Activated naive CD4-positive, alpha-beta T cell treated with anti-CD3 and anti-CD28 coated beads for 36 hours (primary cell): ENCODE data around the gene DNAJC1. TPM values are rescaled to one million over a fixed set of nuclear protein-coding genes. Genes with fewer than 3 reads are reported as not detected.

ENCODE experiments used
- CTCF ChIA-PET: fragments of 350-600 bp; sonication (Branson Sonifier 250); formaldehyde crosslinking; loops from one replicate; lab custom pipeline; 2021; ENCODE audit warnings: antibody characterized with exemption; lab: Charles Lee
- DNase-seq: peaks from one replicate; pipeline ENCODE4 v3.0.0-alpha.2; 2020
- H3K27ac Mint-ChIP-seq: one replicate; pipeline ENCODE4 v1.8.0; 2021; ENCODE audit warnings: mild to moderate bottlenecking, mixed read lengths
- H3K27me3 Mint-ChIP-seq: one replicate; pipeline ENCODE4 v1.8.0; 2021; ENCODE audit warnings: low read depth, mixed read lengths
- H3K36me3 Mint-ChIP-seq: one replicate; pipeline ENCODE4 v1.8.0; 2021; ENCODE audit warnings: low read depth, mixed read lengths
- H3K4me1 Mint-ChIP-seq: one replicate; pipeline ENCODE4 v1.8.0; 2021; ENCODE audit warnings: low read depth, mixed read lengths
- H3K4me3 Mint-ChIP-seq: one replicate; pipeline ENCODE4 v1.8.0; 2021; ENCODE audit warnings: mild to moderate bottlenecking, moderate library complexity, mixed read lengths
- H3K9me3 Mint-ChIP-seq: one replicate; pipeline ENCODE4 v1.8.0; 2021; ENCODE audit warnings: mixed read lengths
- intact Hi-C: fragments of 100-400 bp; cut with micrococcal nuclease; formaldehyde crosslinking; loops from one replicate; pipeline ENCODE4 v1.15.1; 2023
- total RNA-seq, 2 experiments: library from RNA; stranded (reverse); gene quantifications; one replicate each; pipeline ENCODE4 v1.2.3, GENCODE V29; 2021

DNAJC1 gene
- total RNA-seq, 2 experiments from 2014 or later = 18.0 to 18.8 TPM

DNA sequence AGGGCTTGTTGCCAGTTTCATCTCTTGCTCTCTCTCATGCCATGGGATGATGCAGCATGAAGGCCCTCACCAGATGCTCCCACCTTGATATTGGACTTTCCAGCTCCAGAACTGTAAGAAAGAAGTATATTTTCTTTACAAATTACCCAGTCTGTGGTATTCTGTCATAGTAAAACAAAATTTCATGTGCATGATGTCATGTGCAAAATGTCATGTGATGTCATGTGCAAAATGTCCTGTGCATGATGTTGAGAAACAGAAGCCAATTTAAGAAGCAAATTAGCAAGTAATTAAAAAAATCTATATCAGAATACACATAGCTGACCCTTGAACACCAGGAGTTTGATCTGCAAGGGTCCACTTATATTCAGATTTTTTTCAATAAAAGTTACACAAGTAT is 56.6 kb downstream of the DNAJC1 start:
- H3K4me3 Mint-ChIP-seq = no peak overlapping the region
- intact Hi-C loops = no loop called here
- peaks cover 8% of the 10 kb centered on the region for H3K4me1 Mint-ChIP-seq
- H3K9me3 Mint-ChIP-seq = no peaks in the 10 kb centered on the region
- H3K27ac Mint-ChIP-seq = no peak overlapping the region
- CTCF ChIA-PET = no interaction called here
- H3K27me3 Mint-ChIP-seq = no peaks in the 10 kb centered on the region
- H3K36me3 Mint-ChIP-seq = no peaks in the 10 kb centered on the region
- DNase-seq = no peak

DNA sequence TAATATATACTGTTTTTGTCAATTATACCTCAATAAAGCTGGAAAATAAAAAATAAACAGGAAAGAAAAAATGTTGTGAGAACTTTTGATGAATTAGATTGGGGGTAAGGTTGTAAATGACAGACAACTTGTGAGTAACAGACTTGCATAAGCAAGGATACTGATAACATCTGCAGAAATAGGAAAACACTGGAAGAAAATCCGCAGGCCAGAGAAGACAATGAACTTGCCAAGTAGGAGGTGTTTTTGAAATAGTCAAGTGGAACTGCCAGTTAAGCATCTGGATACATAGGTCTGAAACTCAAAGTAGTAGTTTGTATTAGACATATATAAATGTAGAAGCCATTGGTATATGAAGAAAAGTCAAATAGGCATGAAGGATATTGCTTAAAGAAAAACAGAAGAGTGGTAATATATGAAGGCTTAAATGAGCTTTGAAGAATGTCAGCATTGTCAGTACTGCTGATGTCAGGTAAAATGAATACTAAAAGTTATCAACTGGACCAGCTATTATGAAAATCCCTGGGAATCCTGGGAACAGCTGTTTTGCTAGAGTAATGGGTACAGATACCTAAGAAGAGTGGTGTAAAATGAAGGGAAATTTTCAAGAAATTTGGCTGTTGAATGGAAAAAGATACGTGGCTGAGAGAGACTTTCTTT is 58.7 kb downstream of the DNAJC1 start:
- DNase-seq = no peak
- Mint-ChIP-seq H3K9me3 (no peaks in the 10 kb centered on the region), H3K27me3 (no peaks in the 10 kb centered on the region), H3K4me3 (no peak overlapping the region), H3K27ac (no peak overlapping the region), H3K4me1 (peaks cover 8% of the 10 kb centered on the region), H3K36me3 (no peaks in the 10 kb centered on the region)
- CTCF ChIA-PET = interaction anchor here (0.6 to 0.7 kb wide), 2 partner anchors 11 to 790 kb away, joined by 4 read pairs; no protein-coding TSS in a partner anchor
- intact Hi-C loops = no loop called here

DNA sequence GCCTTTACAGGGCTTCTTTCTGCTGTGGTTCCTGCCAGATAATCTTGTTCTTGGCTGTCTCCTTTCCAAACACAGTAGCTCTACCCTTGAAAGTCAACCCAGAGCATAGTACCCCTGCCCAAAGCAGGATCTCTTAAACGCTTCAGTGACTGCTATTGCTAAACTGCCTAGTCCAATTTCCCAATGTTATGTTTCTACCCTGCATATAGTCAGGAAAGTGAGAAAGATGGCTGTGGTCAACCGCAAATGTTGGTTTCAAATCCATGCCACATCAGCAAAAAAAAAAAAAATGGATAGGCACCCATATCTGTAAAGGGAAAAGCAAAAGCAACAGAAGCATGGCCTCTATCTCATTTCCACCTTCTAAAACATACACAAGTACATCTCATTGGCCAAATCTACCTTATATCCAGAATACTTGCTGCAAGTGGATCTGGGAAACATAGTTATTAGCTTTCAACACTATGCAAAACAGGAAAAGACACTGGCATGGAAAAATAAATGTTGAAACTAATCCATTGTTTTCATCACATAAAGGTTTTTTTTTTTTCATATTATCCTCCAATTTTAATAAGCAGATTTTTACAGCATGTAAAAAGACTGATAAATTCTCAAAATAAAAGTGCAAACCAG is 59.8 kb downstream of the DNAJC1 start:
- Mint-ChIP-seq H3K4me3 (no peak overlapping the region), H3K27me3 (no peaks in the 10 kb centered on the region)
- intact Hi-C loops = no loop called here

DNA sequence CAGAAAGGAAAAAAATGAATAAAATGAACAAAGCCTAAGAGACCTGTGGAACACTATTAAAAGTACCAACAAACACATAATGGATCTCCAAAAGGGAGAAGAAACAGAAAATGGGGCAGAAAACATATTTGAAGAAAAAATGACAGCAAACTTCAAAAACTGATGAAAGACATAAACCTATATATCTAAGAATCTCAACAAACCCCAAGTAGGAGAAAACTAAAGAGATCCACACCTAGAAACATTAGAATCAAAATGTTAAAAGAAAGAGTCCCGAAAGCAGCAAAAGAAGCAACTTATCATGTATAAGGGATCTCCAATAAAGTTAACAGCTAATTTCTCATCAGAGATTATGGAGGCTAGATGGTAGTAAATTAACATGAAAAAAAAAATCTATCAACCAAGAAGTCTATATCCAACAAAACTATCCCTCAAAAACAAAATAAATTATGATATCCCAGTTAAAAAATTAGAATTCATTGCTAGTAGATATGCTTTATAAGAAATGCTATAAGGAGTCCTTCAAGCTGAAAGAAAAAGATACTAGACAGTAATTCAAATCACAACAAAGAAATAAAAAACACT is 68.0 kb downstream of the DNAJC1 start:
- DNase-seq = no peak
- CTCF ChIA-PET = no interaction called here
- intact Hi-C loops = no loop called here
- Mint-ChIP-seq H3K36me3 (peaks cover 16% of the 10 kb centered on the region), H3K27me3 (no peaks in the 10 kb centered on the region), H3K9me3 (peaks cover 11% of the 10 kb centered on the region), H3K4me3 (no peak overlapping the region), H3K4me1 (no peaks in the 10 kb centered on the region), H3K27ac (no peak overlapping the region)

More for the DNA sequence above, 59.8 kb downstream of the DNAJC1 start:
- H3K9me3 Mint-ChIP-seq = no peaks in the 10 kb centered on the region
- H3K27ac Mint-ChIP-seq = no peak overlapping the region
- CTCF ChIA-PET = interaction anchor here (0.7 kb wide), 1 partner anchor 55 kb away, joined by 4 read pairs; no protein-coding TSS in a partner anchor
- H3K4me1 Mint-ChIP-seq = peaks cover 8% of the 10 kb centered on the region
- H3K36me3 Mint-ChIP-seq = peaks cover 5% of the 10 kb centered on the region
- DNase-seq = no peak

DNA sequence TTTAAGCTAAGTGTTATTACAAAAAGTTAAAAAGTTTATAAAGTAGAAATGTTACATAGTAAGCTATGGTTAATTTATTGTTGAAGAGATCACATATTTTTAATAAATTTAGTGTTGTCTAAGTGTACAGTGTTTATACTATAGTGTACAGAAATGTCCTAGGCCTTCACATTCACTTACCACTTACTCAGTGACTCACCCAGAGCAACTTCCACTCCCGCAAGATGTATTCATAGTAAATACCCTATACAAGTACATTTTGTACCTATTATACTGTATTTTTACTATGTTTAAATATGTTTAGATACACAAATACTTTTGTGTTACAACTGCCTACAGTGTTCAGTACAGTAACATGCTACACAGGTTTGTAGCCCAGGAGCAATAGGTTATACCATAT is 69.2 kb downstream of the DNAJC1 start:
- CTCF ChIA-PET = interaction anchor here (1.1 kb wide), 1 partner anchor 1075 kb away, joined by 3 read pairs; no protein-coding TSS in a partner anchor
- Mint-ChIP-seq H3K27ac (no peak overlapping the region), H3K36me3 (peaks cover 16% of the 10 kb centered on the region), H3K4me3 (no peak overlapping the region), H3K27me3 (no peaks in the 10 kb centered on the region), H3K9me3 (peaks cover 11% of the 10 kb centered on the region), H3K4me1 (no peaks in the 10 kb centered on the region)
- DNase-seq = no peak
- intact Hi-C loops = no loop called here

DNA sequence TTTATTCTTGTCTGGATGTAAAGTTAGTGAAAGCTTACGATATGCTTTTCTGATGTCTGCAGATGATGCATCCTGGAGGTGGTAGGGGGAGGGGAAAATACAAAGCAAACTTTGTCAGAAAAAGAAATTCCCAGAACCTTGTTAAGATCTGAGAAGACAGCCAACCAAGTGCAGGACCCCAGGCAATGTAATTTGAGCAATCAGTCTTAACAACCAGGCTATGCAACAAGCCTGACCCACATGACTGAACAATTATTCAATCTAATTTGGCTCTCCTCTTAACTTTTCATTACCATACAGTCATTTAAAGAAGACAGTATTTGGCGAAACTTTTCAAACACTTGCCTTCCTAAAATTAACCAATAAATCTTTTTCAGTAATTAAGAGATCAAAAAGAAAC is 74.5 kb downstream of the DNAJC1 start:
- intact Hi-C loops = no loop called here
- DNase-seq = no peak
- Mint-ChIP-seq H3K27ac (no peak overlapping the region), H3K27me3 (no peaks in the 10 kb centered on the region), H3K36me3 (no peaks in the 10 kb centered on the region), H3K9me3 (no peaks in the 10 kb centered on the region), H3K4me1 (no peaks in the 10 kb centered on the region), H3K4me3 (no peak overlapping the region)
- CTCF ChIA-PET = no interaction called here

DNA sequence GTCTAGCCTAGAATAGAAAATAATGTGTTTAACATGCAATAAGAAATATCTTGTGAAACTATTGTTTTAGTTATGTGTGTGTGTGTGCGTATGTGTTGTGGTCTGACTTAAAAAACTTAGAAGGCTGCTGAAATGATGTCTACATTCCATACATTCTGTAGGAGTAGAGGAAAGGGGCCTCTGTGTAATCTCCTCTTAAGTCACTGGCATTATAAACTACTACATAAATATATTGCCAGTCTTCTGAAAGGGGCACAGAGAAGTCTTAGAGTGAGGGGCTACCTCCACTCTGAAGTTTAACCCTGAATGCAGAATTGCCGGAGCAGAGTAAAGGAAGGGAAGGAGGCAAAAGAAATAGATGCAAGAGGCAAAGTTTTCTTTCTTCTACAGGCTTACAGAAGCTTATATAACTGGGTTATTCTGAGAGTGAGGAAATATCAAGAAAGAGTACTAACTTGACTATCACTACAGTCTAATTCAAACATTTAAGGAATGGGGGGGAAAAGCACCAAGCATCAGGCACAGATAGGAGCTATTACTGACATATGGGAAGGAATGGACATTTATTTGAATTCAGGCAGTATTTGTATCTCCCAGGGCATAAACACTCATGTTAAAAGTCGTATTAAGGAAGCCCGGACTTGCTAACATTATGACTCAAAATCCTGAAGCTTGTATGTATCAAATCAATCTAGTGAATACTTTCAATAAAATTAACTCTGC is 75.7 kb downstream of the DNAJC1 start:
- no peaks in the 10 kb centered on the region for H3K36me3 Mint-ChIP-seq
- H3K4me1 Mint-ChIP-seq = no peaks in the 10 kb centered on the region
- H3K27me3 Mint-ChIP-seq = no peaks in the 10 kb centered on the region
- H3K27ac Mint-ChIP-seq = no peak overlapping the region
- intact Hi-C loops = no loop called here
- H3K4me3 Mint-ChIP-seq = no peak overlapping the region
- no peak for DNase-seq
- no peaks in the 10 kb centered on the region for H3K9me3 Mint-ChIP-seq
- CTCF ChIA-PET = no interaction called here

DNA sequence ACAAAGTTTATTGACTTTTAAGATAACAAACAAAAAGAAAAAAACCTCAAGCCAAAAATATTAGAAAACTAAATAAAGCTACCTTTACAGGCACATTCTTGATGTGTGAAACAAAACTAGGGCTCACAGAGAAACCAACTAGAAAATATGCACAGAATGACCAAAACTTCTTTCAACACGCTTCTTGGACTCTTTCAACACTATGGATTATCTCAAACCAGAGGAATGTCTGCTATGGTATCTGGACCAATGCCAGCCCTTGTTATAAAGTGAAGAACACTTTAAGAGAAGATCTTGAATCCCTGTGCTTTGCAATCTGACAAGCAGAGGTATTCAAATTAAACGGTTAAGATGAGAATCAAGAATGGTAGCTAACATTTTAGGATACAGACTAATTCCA is 76.6 kb downstream of the DNAJC1 start:
- H3K4me3 Mint-ChIP-seq = no peak overlapping the region
- no peaks in the 10 kb centered on the region for H3K4me1 Mint-ChIP-seq
- H3K36me3 Mint-ChIP-seq = no peaks in the 10 kb centered on the region
- CTCF ChIA-PET = no interaction called here
- H3K9me3 Mint-ChIP-seq = no peaks in the 10 kb centered on the region
- H3K27me3 Mint-ChIP-seq = no peaks in the 10 kb centered on the region
- intact Hi-C loops = no loop called here
- DNase-seq = no peak
- H3K27ac Mint-ChIP-seq = no peak overlapping the region

DNA sequence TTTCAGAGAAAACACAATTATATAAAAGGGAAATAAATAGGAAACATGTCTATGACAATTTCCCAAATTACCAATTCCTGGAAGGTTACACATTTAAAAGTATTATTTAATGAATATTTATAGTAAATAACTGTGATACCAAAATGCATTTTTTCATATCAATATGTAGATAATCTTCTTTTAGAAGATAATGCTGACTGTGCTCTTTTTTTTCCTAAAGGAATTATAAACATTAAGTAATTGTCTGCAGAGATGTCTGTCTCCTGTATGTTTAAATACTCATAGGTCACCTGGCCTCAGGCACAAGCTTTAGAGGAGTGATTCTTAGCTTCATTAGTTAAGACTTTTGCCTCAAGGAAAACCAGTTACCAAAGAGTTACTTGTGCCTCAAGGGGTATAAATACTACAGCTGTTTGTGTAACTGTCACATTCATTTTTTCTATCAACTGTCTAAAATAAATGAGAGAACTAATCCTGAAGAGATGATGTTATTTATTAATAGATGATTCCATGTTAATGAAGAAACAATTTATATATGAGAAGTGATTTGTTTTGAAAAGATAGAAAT is 77.1 kb downstream of the DNAJC1 start:
- no peak overlapping the region for H3K4me3 Mint-ChIP-seq
- no peak overlapping the region for H3K27ac Mint-ChIP-seq
- no peaks in the 10 kb centered on the region for H3K36me3 Mint-ChIP-seq
- intact Hi-C loops = no loop called here
- CTCF ChIA-PET = no interaction called here
- no peak for DNase-seq
- H3K27me3 Mint-ChIP-seq = no peaks in the 10 kb centered on the region
- no peaks in the 10 kb centered on the region for H3K9me3 Mint-ChIP-seq
- no peaks in the 10 kb centered on the region for H3K4me1 Mint-ChIP-seq

DNA sequence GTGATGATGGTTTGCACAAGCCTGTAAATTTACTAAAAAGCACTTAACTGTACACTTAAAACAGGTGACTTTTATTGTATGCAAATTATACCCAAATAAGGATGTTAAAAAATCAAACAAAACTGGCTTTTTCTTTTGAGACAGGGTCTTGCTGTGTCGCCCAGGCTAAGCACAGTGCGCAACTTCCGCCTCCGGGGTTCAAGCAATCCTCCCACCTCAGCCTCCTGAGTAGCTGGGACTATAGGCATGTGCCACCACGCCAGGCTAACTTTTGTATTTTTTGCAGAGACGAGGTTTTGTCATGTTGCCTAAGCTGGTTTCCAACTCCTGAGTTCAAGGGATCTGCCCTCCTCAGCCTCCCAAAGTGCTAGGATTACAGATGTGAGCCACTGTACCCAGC is 77.7 kb downstream of the DNAJC1 start:
- CTCF ChIA-PET = no interaction called here
- Mint-ChIP-seq H3K36me3 (no peaks in the 10 kb centered on the region), H3K9me3 (no peaks in the 10 kb centered on the region), H3K27me3 (no peaks in the 10 kb centered on the region), H3K27ac (no peak overlapping the region), H3K4me1 (no peaks in the 10 kb centered on the region), H3K4me3 (no peak overlapping the region)
- DNase-seq = no peak
- intact Hi-C loops = no loop called here

DNA sequence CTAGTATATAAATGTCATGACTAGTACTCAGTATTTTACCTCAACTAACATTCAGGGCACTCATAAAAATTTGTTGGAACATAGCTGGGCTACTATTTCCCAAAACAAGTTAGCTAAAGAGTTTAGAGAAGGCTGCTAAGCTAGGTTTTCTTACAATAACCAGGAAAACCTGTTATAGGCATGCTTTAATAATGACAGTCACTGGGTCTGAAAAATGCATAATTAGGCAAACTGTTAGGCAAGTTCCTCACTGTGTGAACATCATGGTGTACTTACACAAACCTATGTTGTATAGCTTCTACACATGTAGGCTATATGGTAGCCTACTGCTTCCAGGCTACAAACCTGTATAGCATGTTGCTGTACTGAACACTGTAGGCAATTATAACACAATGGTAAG is 79.0 kb downstream of the DNAJC1 start:
- Mint-ChIP-seq H3K27me3 (no peaks in the 10 kb centered on the region), H3K27ac (no peak overlapping the region), H3K4me1 (no peaks in the 10 kb centered on the region), H3K9me3 (no peaks in the 10 kb centered on the region), H3K4me3 (no peak overlapping the region), H3K36me3 (no peaks in the 10 kb centered on the region)
- no peak for DNase-seq
- CTCF ChIA-PET = no interaction called here
- intact Hi-C loops = no loop called here

DNA sequence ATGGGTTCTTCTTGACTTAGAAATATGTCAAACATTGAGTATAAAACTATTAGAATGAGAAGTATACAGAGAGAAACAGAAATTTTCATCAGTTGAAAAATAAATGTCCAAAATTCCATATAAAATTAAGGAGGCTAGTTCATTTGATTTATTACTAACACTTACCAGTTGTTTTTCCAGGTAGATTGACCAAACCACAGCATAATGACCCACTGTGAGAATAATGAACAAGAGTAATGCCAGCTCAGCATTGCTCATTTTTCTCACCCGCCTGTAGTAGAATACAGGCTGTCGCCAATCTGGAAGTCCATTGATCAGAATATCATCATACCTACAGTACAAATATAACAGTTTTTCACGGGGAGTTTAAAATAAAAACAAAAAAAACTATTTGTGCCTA is 82.9 kb downstream of the DNAJC1 start:
- no peak overlapping the region for H3K27ac Mint-ChIP-seq
- no peaks in the 10 kb centered on the region for H3K27me3 Mint-ChIP-seq
- CTCF ChIA-PET = interaction anchor here (0.8 kb wide), 1 partner anchor 287 kb away, joined by 3 read pairs; no protein-coding TSS in a partner anchor
- H3K4me1 Mint-ChIP-seq = no peaks in the 10 kb centered on the region
- no peak overlapping the region for H3K4me3 Mint-ChIP-seq
- intact Hi-C loops = no loop called here
- H3K36me3 Mint-ChIP-seq = no peaks in the 10 kb centered on the region
- no peaks in the 10 kb centered on the region for H3K9me3 Mint-ChIP-seq
- no peak for DNase-seq
